ENCODE data around the gene LRP1B.

LRP1B gene

DNA sequence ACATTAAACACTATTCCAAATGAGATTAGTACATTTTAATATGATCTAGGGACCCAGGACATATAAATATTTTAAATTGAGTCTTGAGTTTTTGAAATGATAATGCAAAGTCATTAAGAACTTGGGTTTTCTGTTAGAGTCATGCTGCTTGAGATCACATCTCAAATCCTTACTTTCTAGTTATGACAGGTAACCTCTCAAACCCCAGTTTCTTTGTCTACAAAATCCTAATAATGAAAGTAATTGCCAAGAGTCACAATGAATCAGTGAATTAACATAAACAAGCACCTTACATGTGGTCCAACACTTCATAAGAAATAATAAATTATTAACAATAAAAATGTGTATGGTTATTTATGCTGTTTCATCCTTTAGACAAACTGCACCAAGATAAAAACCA, 607.6 kb downstream of the LRP1B start:
- TF ChIP-seq CREB1 (IDR thresholded peaks at IDR 0.05; ENCODE audit: low read depth) = no peak
- TF ChIP-seq NFIC (IDR thresholded peaks at IDR 0.05) = no peak
- TF ChIP-seq, protein P1, sequence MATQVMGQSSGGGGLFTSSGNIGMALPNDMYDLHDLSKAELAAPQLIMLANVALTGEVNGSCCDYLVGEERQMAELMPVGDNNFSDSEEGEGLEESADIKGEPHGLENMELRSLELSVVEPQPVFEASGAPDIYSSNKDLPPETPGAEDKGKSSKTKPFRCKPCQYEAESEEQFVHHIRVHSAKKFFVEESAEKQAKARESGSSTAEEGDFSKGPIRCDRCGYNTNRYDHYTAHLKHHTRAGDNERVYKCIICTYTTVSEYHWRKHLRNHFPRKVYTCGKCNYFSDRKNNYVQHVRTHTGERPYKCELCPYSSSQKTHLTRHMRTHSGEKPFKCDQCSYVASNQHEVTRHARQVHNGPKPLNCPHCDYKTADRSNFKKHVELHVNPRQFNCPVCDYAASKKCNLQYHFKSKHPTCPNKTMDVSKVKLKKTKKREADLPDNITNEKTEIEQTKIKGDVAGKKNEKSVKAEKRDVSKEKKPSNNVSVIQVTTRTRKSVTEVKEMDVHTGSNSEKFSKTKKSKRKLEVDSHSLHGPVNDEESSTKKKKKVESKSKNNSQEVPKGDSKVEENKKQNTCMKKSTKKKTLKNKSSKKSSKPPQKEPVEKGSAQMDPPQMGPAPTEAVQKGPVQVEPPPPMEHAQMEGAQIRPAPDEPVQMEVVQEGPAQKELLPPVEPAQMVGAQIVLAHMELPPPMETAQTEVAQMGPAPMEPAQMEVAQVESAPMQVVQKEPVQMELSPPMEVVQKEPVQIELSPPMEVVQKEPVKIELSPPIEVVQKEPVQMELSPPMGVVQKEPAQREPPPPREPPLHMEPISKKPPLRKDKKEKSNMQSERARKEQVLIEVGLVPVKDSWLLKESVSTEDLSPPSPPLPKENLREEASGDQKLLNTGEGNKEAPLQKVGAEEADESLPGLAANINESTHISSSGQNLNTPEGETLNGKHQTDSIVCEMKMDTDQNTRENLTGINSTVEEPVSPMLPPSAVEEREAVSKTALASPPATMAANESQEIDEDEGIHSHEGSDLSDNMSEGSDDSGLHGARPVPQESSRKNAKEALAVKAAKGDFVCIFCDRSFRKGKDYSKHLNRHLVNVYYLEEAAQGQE (IDR thresholded peaks at IDR 0.05; ENCODE audit: low read depth) = no peak
- TF ChIP-seq EGR1 (IDR thresholded peaks at IDR 0.05) = no peak
- TF ChIP-seq ZBTB7A (IDR thresholded peaks at IDR 0.05; ENCODE audit: low read depth) = no peak
- TF ChIP-seq, protein P2, sequence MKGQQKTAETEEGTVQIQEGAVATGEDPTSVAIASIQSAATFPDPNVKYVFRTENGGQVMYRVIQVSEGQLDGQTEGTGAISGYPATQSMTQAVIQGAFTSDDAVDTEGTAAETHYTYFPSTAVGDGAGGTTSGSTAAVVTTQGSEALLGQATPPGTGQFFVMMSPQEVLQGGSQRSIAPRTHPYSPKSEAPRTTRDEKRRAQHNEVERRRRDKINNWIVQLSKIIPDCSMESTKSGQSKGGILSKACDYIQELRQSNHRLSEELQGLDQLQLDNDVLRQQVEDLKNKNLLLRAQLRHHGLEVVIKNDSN (IDR thresholded peaks at IDR 0.05) = no peak
- no peak for TF ChIP-seq YY1 (IDR thresholded peaks at IDR 0.05; ENCODE audit: low read depth)
- no peak for TF ChIP-seq TEAD4 (IDR thresholded peaks at IDR 0.05)
- TF ChIP-seq, protein P3, sequence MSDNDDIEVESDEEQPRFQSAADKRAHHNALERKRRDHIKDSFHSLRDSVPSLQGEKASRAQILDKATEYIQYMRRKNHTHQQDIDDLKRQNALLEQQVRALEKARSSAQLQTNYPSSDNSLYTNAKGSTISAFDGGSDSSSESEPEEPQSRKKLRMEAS (IDR thresholded peaks at IDR 0.05) = no peak
- no peak for TF ChIP-seq TCF12 (IDR thresholded peaks at IDR 0.05; ENCODE audit: low read depth)
- TF ChIP-seq CEBPB (IDR thresholded peaks at IDR 0.05) = no peak
- no peak for TF ChIP-seq TAF1 (IDR thresholded peaks at IDR 0.05; ENCODE audit: low read depth)
- TF ChIP-seq FOXM1 (IDR thresholded peaks at IDR 0.05; ENCODE audit: borderline replicate concordance, low read depth) = no peak
- no peak for TF ChIP-seq EP300 (IDR thresholded peaks at IDR 0.05; ENCODE audit: borderline replicate concordance)
- no peak for TF ChIP-seq RAD21 (IDR thresholded peaks at IDR 0.05; ENCODE audit: low read depth)

DNA sequence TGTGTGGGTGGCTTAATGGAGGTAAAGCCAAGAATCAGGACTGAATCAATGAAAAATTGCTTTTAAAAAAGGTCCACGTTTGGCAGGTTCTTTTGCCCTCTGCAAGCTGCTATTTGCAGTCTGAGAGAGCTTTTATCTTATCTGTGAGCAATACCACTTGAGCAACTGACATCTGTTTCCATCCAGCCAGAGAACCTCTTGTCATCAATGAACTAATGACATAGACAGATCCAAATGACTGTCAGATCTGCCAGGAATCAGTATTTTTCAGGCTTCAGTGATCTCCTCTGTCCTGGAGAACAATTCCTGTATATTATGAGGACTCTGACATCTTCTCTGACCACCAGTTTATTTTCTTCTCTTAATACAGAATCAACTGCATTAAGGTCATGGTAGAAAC, 608.1 kb downstream of the LRP1B start:
- TF ChIP-seq NFIC (IDR thresholded peaks at IDR 0.05) (no peak), EP300 (IDR thresholded peaks at IDR 0.05; ENCODE audit: borderline replicate concordance) (no peak), YY1 (IDR thresholded peaks at IDR 0.05; ENCODE audit: low read depth) (no peak), TCF12 (IDR thresholded peaks at IDR 0.05; ENCODE audit: low read depth) (no peak), RAD21 (IDR thresholded peaks at IDR 0.05; ENCODE audit: low read depth) (no peak), ZBTB7A (IDR thresholded peaks at IDR 0.05; ENCODE audit: low read depth) (no peak), TEAD4 (IDR thresholded peaks at IDR 0.05) (no peak), TAF1 (IDR thresholded peaks at IDR 0.05; ENCODE audit: low read depth) (no peak), CREB1 (IDR thresholded peaks at IDR 0.05; ENCODE audit: low read depth) (no peak), FOXM1 (IDR thresholded peaks at IDR 0.05; ENCODE audit: borderline replicate concordance, low read depth) (no peak), CEBPB (IDR thresholded peaks at IDR 0.05) (no peak), EGR1 (IDR thresholded peaks at IDR 0.05) (no peak)
- TF ChIP-seq, protein P3 (IDR thresholded peaks at IDR 0.05) = no peak
- TF ChIP-seq, protein P1 (IDR thresholded peaks at IDR 0.05; ENCODE audit: low read depth) = no peak
- TF ChIP-seq, protein P2 (IDR thresholded peaks at IDR 0.05) = no peak

DNA sequence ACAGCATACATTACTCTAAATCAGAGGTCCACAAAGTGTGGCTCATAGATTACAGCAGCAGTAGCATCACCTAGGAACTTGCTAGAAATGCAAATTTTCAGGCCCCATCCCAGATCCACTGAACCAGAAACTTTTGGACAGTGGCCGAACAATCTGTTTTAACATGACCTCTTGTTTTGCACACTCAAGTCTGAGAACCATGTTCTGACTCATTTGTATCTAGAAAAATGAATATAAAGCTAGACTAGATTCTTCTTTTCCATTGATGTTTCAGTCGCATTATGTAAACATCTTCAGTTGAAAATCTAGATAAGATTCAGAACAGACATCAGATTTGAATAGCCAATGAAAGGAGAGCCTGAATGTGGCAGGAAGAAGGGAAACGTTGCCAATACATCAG, 608.8 kb downstream of the LRP1B start:
- TF ChIP-seq CEBPB (IDR thresholded peaks at IDR 0.05) (no peak), TEAD4 (IDR thresholded peaks at IDR 0.05) (no peak), NFIC (IDR thresholded peaks at IDR 0.05) (no peak), TAF1 (IDR thresholded peaks at IDR 0.05; ENCODE audit: low read depth) (no peak), CREB1 (IDR thresholded peaks at IDR 0.05; ENCODE audit: low read depth) (no peak), ZBTB7A (IDR thresholded peaks at IDR 0.05; ENCODE audit: low read depth) (no peak), TCF12 (IDR thresholded peaks at IDR 0.05; ENCODE audit: low read depth) (no peak), EP300 (IDR thresholded peaks at IDR 0.05; ENCODE audit: borderline replicate concordance) (no peak), FOXM1 (IDR thresholded peaks at IDR 0.05; ENCODE audit: borderline replicate concordance, low read depth) (no peak), RAD21 (IDR thresholded peaks at IDR 0.05; ENCODE audit: low read depth) (no peak), YY1 (IDR thresholded peaks at IDR 0.05; ENCODE audit: low read depth) (no peak), EGR1 (IDR thresholded peaks at IDR 0.05) (no peak)
- TF ChIP-seq, protein P1 (IDR thresholded peaks at IDR 0.05; ENCODE audit: low read depth) = no peak
- TF ChIP-seq, protein P2 (IDR thresholded peaks at IDR 0.05) = no peak
- TF ChIP-seq, protein P3 (IDR thresholded peaks at IDR 0.05) = no peak

Measured in Ishikawa (cell line).